H1 (cell line): Measurements from ENCODE around the gene ATPAF2. TPM values are rescaled to one million over a fixed set of nuclear protein-coding genes. Genes with fewer than 3 reads are reported as not detected.

Experiments used
- CREB1 ChIP-seq: IDR thresholded peaks from 2 replicates; pipeline ENCODE4 v1.6.1; 2012; ENCODE audit warnings: inconsistent platforms
- NRF1 ChIP-seq: IDR thresholded peaks from 2 replicates; pipeline ENCODE4 v1.6.1; 2011; ENCODE audit warnings: mild to moderate bottlenecking, low read depth, low read length, improper control_type of control experiment
- RXRA ChIP-seq: IDR thresholded peaks from 2 replicates; pipeline ENCODE4 v1.6.1; 2011; ENCODE audit warnings: low read depth, mild to moderate bottlenecking, low read length, moderate library complexity; ENCODE audit not compliant: insufficient read depth
- polyA plus RNA-seq, 7 experiments: library from polyadenylated mRNA; depleted of rRNA in 3 of 7; stranded (reverse) in 5 of 7; unstranded in 2 of 7; fragments of >200 nt in 5 of 7; fragments of 200-250 nt in 2 of 7; gene quantifications; 1 replicate in 5 of 7; 2 replicates in 1 of 7; 4 replicates in 1 of 7; pipeline versions ENCODE4 v1.2.1 to v1.2.3, GENCODE V29; 2011 to 2013; ENCODE audit warnings: missing spikeins in 2 of 7, mixed read lengths in 2 of 7
- total RNA-seq: library from RNA; stranded (reverse); fragmentation: NEBNext Ultra II Directional; extraction: Animal tissue kit (Norgen Biotek cat#: 25700); gene quantifications from 2 replicates; pipeline ENCODE4 v1.2.1, GENCODE V29; 2021

Gene ATPAF2
- total and polyA plus RNA-seq, 2 of the 8 experiments (the other 6 are each of a cell fraction or from before 2014, with no cell fraction given) = 19.6 to 22.9 TPM

DNA sequence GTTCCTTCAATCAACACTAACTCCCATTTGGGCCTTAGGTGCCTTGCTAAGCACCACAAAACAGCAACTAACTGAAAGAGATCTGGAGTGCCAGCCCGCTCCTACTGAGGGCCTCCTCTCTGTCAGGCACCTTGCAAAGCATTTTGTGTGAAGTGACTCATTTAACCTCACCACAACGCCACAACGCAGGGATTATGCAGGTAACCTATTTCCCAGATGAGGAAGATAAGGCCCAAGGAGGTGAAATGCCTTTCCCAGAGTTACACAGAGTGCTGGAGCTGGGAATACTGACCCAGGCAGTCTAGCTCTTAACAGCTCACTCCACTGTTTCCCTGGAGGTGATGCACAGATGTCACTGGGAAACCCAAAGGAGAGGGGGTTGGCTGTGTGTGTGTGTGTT, 33.5 kb downstream of the ATPAF2 start (continued):
- no peak for TF ChIP-seq NRF1
- no peak for TF ChIP-seq CREB1
- no peak for TF ChIP-seq RXRA
